RWPE2 (cell line): ENCODE data around the gene INSIG1.

ENCODE experiments used
- ATAC-seq: fragments of 200-7000 bp; cut with Tn5 transposase; 3 replicates; pipeline ENCODE4 v1.9.1; 2021; ENCODE audit warnings: low read depth
- DNase-seq: peaks from one replicate; pipeline ENCODE4 v3.0.0-alpha.2; 2020; ENCODE audit warnings: low spot score
- H3K27ac ChIP-seq: fragments of 450-650 bp; 2 replicates; pipeline ENCODE4 v1.5.1; 2017; ENCODE audit warnings: mild to moderate bottlenecking; ENCODE audit not compliant: poor library complexity, severe bottlenecking
- H3K27me3 ChIP-seq: fragments of 250-450 bp; sonication (Bioruptor Pico); 2 replicates; pipeline ENCODE4 v1.5.1; 2021; ENCODE audit warnings: mild to moderate bottlenecking, moderate library complexity; ENCODE audit not compliant: insufficient read depth, poor library complexity, severe bottlenecking
- H3K36me3 ChIP-seq: fragments of 250-450 bp; sonication (Bioruptor Pico); 2 replicates; pipeline ENCODE4 v1.5.1; 2020; ENCODE audit warnings: low read depth, mild to moderate bottlenecking, moderate library complexity
- H3K4me1 ChIP-seq: fragments of 250-450 bp; sonication (Bioruptor Pico); 2 replicates; pipeline ENCODE4 v1.5.1; 2021; ENCODE audit warnings: mild to moderate bottlenecking, moderate library complexity; ENCODE audit not compliant: insufficient read depth, poor library complexity, severe bottlenecking
- H3K4me3 ChIP-seq: fragments of 250-450 bp; sonication (Bioruptor Pico); 2 replicates; pipeline ENCODE4 v1.5.1; 2021; ENCODE audit warnings: mild to moderate bottlenecking, moderate library complexity; ENCODE audit not compliant: severe bottlenecking
- H3K9me3 ChIP-seq: fragments of 250-450 bp; sonication (Bioruptor Pico); 2 replicates; pipeline ENCODE4 v1.5.1; 2021; ENCODE audit warnings: mild to moderate bottlenecking, moderate library complexity; ENCODE audit not compliant: severe bottlenecking
- CTCF ChIP-seq: fragments of 450-650 bp; IDR thresholded peaks from one replicate; pipeline ENCODE4 v1.5.1; 2017; ENCODE audit warnings: mild to moderate bottlenecking, moderate library complexity; ENCODE audit not compliant: poor library complexity, severe bottlenecking

Gene INSIG1

GRCh38 chr7:155343661-155344121 lies 46.0 kb downstream of the INSIG1 start:
- Histone ChIP-seq H3K27me3 (no peaks in the 10 kb centered on the region), H3K4me1 (no peaks in the 10 kb centered on the region), H3K36me3 (no peaks in the 10 kb centered on the region), H3K4me3 (no peak overlapping the region), H3K27ac (no peak overlapping the region), H3K9me3 (no peaks in the 10 kb centered on the region)
- TF ChIP-seq CTCF, result no peak
- ATAC-seq, result no peak
- DNase-seq, result no peak

- DNase-seq (no peak), ATAC-seq (no peak)
- Histone ChIP-seq H3K9me3 (no peaks in the 10 kb centered on the region), H3K36me3 (no peaks in the 10 kb centered on the region), H3K4me3 (no peak overlapping the region), H3K27me3 (no peaks in the 10 kb centered on the region), H3K27ac (no peak overlapping the region), H3K4me1 (no peaks in the 10 kb centered on the region)
- no peak for TF ChIP-seq CTCF
These were observed 46.6 kb downstream of the INSIG1 start for GRCh38 chr7:155344270-155344617.

- Histone ChIP-seq H3K4me1 (no peaks in the 10 kb centered on the region), H3K27ac (no peak overlapping the region), H3K9me3 (no peaks in the 10 kb centered on the region), H3K4me3 (peak overlapping the region; percentile 25), H3K27me3 (no peaks in the 10 kb centered on the region), H3K36me3 (no peaks in the 10 kb centered on the region)
- peak; percentile 97 for TF ChIP-seq CTCF
- DNase-seq, result no peak
- peak; percentile 90 for ATAC-seq
These were observed 47.1 kb downstream of the INSIG1 start for GRCh38 chr7:155344618-155345433.

- Histone ChIP-seq H3K27me3 (no peaks in the 10 kb centered on the region), H3K36me3 (no peaks in the 10 kb centered on the region), H3K9me3 (no peaks in the 10 kb centered on the region), H3K4me1 (no peaks in the 10 kb centered on the region), H3K4me3 (peak overlapping the region; percentile 25), H3K27ac (no peak overlapping the region)
- DNase-seq, result no peak
- ATAC-seq, result peak; percentile 7; the same call in 1 of the 3 replicates
- TF ChIP-seq CTCF, result no peak
These were observed 47.8 kb downstream of the INSIG1 start for GRCh38 chr7:155345490-155345889.

- ATAC-seq, result no peak
- H3K27ac ChIP-seq, result no peak overlapping the region
- H3K4me1 ChIP-seq, result no peaks in the 10 kb centered on the region
- H3K36me3 ChIP-seq, result no peaks in the 10 kb centered on the region
- H3K27me3 ChIP-seq, result no peaks in the 10 kb centered on the region
- no peak for DNase-seq
- H3K9me3 ChIP-seq, result no peaks in the 10 kb centered on the region
- TF ChIP-seq CTCF, result no peak
- no peak overlapping the region for H3K4me3 ChIP-seq
These were observed 48.6 kb downstream of the INSIG1 start for GRCh38 chr7:155346285-155346684.
